ENCODE measurements around the gene RAP2B.
A peak's percentile ranks its signal among the peaks of the same experiment; 100 is the strongest.

Gene RAP2B

DNA sequence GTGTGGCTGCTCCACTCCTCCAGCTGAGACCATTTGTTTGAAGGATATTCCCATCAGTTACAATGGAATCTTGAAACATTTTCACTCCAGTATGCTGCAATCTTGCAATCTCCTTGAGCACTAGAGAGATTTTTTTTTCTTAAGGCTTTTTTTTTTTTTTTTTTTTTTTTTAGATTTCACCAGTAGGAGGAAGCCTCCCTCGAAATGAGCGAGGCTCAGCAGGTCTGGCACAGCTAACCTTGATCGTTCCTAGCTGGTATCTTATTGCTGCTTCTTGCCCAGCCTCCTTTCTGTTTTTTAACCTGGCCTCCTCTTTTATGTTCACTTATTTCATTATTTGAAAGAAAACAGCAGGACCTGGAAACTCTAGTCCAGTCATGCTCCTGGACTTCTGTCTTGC is 48.1 kb downstream of the RAP2B start:
- peak; percentile 38 for DNase-seq

DNA sequence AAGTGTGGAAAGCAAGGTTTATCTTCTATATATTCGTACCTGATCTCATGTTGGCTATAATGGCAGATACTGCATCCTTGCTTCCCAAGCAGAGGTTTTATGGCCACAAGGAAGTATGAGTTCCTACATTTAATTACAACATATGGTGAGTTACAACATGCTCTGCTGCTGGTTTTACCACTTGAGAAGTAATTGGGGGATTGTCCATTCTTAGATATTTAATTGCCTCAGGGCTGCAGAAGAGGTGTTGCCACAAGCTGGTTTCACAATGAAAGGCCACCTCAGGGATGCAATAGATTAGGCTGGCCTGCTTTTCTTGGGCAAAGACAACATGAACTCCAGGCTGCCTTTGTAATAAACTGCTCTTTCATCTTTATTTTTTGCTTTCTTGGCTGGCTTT is 48.6 kb downstream of the RAP2B start:
- no peak for DNase-seq

DNA sequence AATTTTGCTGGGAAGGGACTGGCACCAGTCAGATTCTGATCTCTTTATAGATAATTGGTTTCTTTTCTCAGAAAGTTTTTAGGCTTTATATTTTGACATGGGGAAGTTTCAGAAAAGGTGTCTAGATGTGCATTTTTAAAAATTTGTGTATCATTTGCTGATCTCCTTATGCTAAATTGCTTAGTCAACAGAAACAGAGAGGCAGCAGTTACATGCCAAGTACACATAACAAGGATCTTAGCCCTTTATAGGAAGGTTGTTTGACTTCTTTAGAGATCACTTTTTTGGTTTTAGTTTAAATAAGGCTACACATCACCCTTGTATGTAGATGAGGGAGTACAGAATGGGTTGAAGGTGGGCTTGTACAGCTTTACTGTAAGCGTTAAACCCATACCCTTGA is 53.5 kb downstream of the RAP2B start:
- no peak for DNase-seq

DNA sequence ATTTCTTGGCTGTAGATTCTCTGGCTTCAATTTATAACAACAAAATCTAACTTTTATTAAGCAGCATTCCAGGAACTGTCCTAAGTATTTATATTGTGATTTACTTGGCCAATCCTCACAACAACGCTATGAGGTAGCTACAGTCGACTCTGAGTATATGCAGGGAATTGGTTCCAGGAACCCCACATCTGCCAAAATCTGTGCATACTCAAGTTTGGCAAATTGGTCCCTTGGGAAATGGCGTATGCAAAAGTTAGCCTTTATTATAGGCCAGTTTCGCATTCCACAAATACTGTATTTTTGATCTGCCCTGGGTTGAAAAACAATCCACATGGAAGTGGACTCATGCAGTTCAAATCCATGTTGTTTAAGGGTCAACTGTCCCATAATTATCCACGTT is 53.9 kb downstream of the RAP2B start:
- no peak for DNase-seq

DNA sequence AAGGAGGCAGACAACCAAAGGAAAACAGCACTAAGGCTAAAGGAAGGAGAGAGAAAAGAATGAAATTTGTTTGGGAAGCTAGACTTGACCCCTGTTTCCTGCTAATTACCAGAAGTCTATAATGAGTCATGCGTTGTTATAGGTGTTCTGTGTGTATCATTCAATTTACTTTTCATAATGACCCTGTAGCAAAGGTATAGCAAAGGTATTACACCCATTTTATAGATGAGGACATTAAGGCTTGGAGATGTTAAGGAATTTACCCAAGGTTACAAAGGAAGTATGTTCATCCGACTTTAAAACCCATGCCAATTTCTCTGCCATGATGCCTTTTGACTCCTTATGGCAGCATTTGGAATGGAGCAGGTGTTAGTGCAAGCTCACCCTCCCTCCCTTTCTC is 54.9 kb downstream of the RAP2B start:
- no peak for DNase-seq

DNA sequence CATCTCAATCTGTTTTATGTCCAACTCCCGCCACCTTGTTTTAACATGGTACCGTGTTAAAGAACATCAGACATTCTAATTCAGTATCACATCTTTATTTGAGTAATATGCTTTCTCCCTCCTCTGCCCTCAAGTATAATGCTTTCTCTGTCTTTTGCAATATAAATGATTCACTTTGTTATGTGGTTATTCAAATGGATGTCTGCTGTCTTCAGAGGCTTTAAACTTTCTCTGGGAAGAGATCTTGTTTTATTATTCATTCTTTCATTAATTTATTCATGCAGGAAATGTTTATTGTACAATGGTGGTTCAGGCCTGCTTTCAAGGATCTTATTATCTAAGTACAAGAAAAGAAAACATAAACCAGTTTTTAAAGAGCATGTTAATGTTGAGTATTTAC is 57.1 kb downstream of the RAP2B start:
- no peak for DNase-seq
